HCT116 (cell line): Measurements from ENCODE around the gene CASTOR1. TPM values are rescaled to one million over a fixed set of nuclear protein-coding genes. Genes with fewer than 3 reads are reported as not detected.

Experiments used
- ATAC-seq: fragments of 200-7000 bp; cut with Tn5 transposase; 2 replicates; pipeline ENCODE4 v1.9.1; 2020; ENCODE audit warnings: mild to moderate bottlenecking, moderate library complexity
- BruUV-seq: library from RNA; stranded (reverse); fragments of 400-500 nt; replicated peaks from 2 replicates; lab custom pipeline; 2021; lab: Mats Ljungman, UMichigan
- CTCF ChIA-PET: fragments of 300-600 bp; sonication (Branson Sonifier 250); formaldehyde crosslinking; loops from one replicate; lab custom pipeline; 2021; ENCODE audit warnings: antibody characterized with exemption; lab: Charles Lee
- POLR2A ChIA-PET: fragments of 300-600, 350-600 bp; sonication (Branson Sonifier 250); formaldehyde crosslinking; loops from one replicate; lab custom pipeline; 2021; ENCODE audit warnings: antibody characterized with exemption; lab: Charles Lee
- RAD21 ChIA-PET, 2 experiments: fragments of 300-600 bp; sonication (Branson Sonifier 250); formaldehyde crosslinking; loops; one replicate each; lab custom pipeline; 2023; ENCODE audit warnings: low total read pairs in 2 of 2; ENCODE audit not compliant: uncharacterized antibody in 2 of 2, unreplicated experiment in 2 of 2, low non-redundant PET in 1 of 2; lab: Charles Lee
- DNase-seq: peaks from one replicate; pipeline ENCODE4 v3.0.0-alpha.2; 2010; ENCODE audit warnings: low read depth, low spot score
- H2AFZ ChIP-seq: fragments of 200-600 bp; shearing (Covaris generic), sonication (generic); 2 replicates; pipeline ENCODE4 v1.6.1; 2017; ENCODE audit warnings: low read depth, mixed run types, mixed read lengths, antibody characterized with exemption, low read length; ENCODE audit not compliant: poor library complexity, severe bottlenecking
- H3K27ac ChIP-seq: 2 replicates; pipeline ENCODE4 v1.5.1; 2012; ENCODE audit warnings: low read depth, low read length
- H3K27me3 ChIP-seq: fragments of 200-600 bp; sonication (generic); 2 replicates; pipeline ENCODE4 v1.6.1; 2016; ENCODE audit warnings: mixed run types, low read length, mixed read lengths; ENCODE audit not compliant: insufficient read depth
- H3K36me3 ChIP-seq, 2 experiments: fragments of 200-500 bp in 1 of 2; fragments of 200-600 bp in 1 of 2; sonication (Bioruptor generic) in 1 of 2; sonication (generic) in 1 of 2; 2 replicates each; pipeline versions ENCODE4 v1.5.1 to v1.6.1; 2014 to 2016; ENCODE audit warnings: low read length in 2 of 2, inconsistent platforms in 1 of 2, mixed read lengths in 1 of 2, mixed run types in 1 of 2; ENCODE audit not compliant: insufficient read depth in 2 of 2, control insufficient read depth in 1 of 2
- H3K4me1 ChIP-seq, 2 experiments: fragments of 200-600 bp in 1 of 2; sonication (generic) in 1 of 2; 2 replicates each; pipeline versions ENCODE4 v1.5.1 to v1.6.1; 2012 to 2017; ENCODE audit warnings: low read length in 2 of 2, inconsistent platforms in 1 of 2, mild to moderate bottlenecking in 1 of 2, mixed read lengths in 1 of 2, mixed run types in 1 of 2, moderate library complexity in 1 of 2; ENCODE audit not compliant: insufficient read depth in 2 of 2, control insufficient read depth in 1 of 2
- H3K4me2 ChIP-seq: fragments of 200-600 bp; sonication (generic); 2 replicates; pipeline ENCODE4 v1.6.1; 2017; ENCODE audit warnings: mixed run types, low read length, mixed read lengths
- H3K4me3 ChIP-seq, 2 experiments: fragments of 200-600 bp in 1 of 2; sonication (generic) in 1 of 2; replicated peaks in 1 of 2; 2 replicates each; pipeline ENCODE4 v1.5.1; 2011 to 2016; ENCODE audit warnings: low read length in 2 of 2, control low read depth in 1 of 2, low read depth in 1 of 2, mild to moderate bottlenecking in 1 of 2, mixed read lengths in 1 of 2, mixed run types in 1 of 2
- H3K79me2 ChIP-seq: fragments of 200-600 bp; sonication (generic); 2 replicates; pipeline ENCODE4 v1.6.1; 2017; ENCODE audit warnings: mild to moderate bottlenecking, mixed run types, low read length, moderate library complexity, mixed read lengths; ENCODE audit not compliant: insufficient read depth
- H3K9ac ChIP-seq: fragments of 200-600 bp; sonication (generic); 2 replicates; pipeline ENCODE4 v1.6.1; 2016; ENCODE audit warnings: low read length, mixed read lengths
- H3K9me2 ChIP-seq: fragments of 200-600 bp; sonication (generic), shearing (Covaris generic); 2 replicates; pipeline ENCODE4 v1.6.1; 2017; ENCODE audit warnings: mixed run types, mild to moderate bottlenecking, moderate library complexity; ENCODE audit not compliant: insufficient read depth
- H3K9me3 ChIP-seq, 2 experiments: fragments of 200-500 bp in 1 of 2; fragments of 200-600 bp in 1 of 2; sonication (Bioruptor generic) in 1 of 2; sonication (generic) in 1 of 2; 2 replicates each; pipeline ENCODE4 v1.6.1; 2014 to 2017; ENCODE audit warnings: low read length in 2 of 2, mixed read lengths in 2 of 2, inconsistent platforms in 1 of 2, low read depth in 1 of 2, mild to moderate bottlenecking in 1 of 2, mixed run types in 1 of 2, moderate library complexity in 1 of 2; ENCODE audit not compliant: control insufficient read depth in 1 of 2, insufficient read depth in 1 of 2
- H4K20me1 ChIP-seq: fragments of 200-600 bp; sonication (generic), shearing (Covaris generic); 2 replicates; pipeline ENCODE4 v1.6.1; 2017; ENCODE audit warnings: mixed run types, mild to moderate bottlenecking, moderate library complexity; ENCODE audit not compliant: insufficient read depth
- EGR1 ChIP-seq: IDR thresholded peaks from 2 replicates; pipeline ENCODE4 v1.6.1; 2012; ENCODE audit warnings: low read depth
- ELF1 ChIP-seq: IDR thresholded peaks from 2 replicates; pipeline ENCODE4 v1.6.1; 2012; ENCODE audit warnings: low read depth, borderline replicate concordance
- EZH2phosphoT487 ChIP-seq: fragments of 200-600 bp; IDR thresholded peaks from 2 replicates; pipeline ENCODE4 v1.6.1; 2018; ENCODE audit warnings: antibody characterized with exemption, borderline replicate concordance
- FOSL1 ChIP-seq: IDR thresholded peaks from 2 replicates; pipeline ENCODE4 v1.6.1; 2012; ENCODE audit warnings: low read depth
- JUND ChIP-seq: IDR thresholded peaks from 2 replicates; pipeline ENCODE4 v1.6.1; 2012
- MAX ChIP-seq: IDR thresholded peaks from 2 replicates; pipeline ENCODE4 v1.6.1; 2012
- POLR2A ChIP-seq: IDR thresholded peaks from 2 replicates; pipeline ENCODE4 v1.7.0; 2011; ENCODE audit warnings: borderline replicate concordance; ENCODE audit not compliant: insufficient read depth, insufficient read length; ENCODE audit errors: extremely low read depth
- POLR2AphosphoS5 ChIP-seq: IDR thresholded peaks from 2 replicates; pipeline ENCODE4 v1.6.1; 2011; ENCODE audit warnings: mild to moderate bottlenecking, low read depth, low read length, moderate library complexity
- RAD21 ChIP-seq: IDR thresholded peaks from 2 replicates; pipeline ENCODE4 v1.6.1; 2012; ENCODE audit warnings: low read depth, mild to moderate bottlenecking
- SP1 ChIP-seq: IDR thresholded peaks from 2 replicates; pipeline ENCODE4 v1.6.1; 2012; ENCODE audit warnings: low read depth
- SRF ChIP-seq: IDR thresholded peaks from 2 replicates; pipeline ENCODE4 v1.6.1; 2012; ENCODE audit warnings: low read depth
- YY1 ChIP-seq: IDR thresholded peaks from 2 replicates; pipeline ENCODE4 v1.6.1; 2011; ENCODE audit warnings: low read length, low read depth, moderate library complexity, mild to moderate bottlenecking; ENCODE audit not compliant: insufficient replicate concordance; ENCODE audit errors: extremely low read depth
- ZNF274 ChIP-seq: fragments of 200-500 bp; sonication (Bioruptor generic); IDR thresholded peaks from 2 replicates; pipeline ENCODE4 v1.6.1; 2014; ENCODE audit warnings: mild to moderate bottlenecking, low read depth, low read length, inconsistent platforms
- intact Hi-C: fragments of 100-400 bp; cut with micrococcal nuclease; formaldehyde crosslinking; loops from 2 replicates; pipeline ENCODE4 v1.10.0; 2022
- total RNA-seq: library from RNA; stranded (reverse); gene quantifications from one replicate; pipeline ENCODE4 v1.2.1, GENCODE V29; 2021; ENCODE audit not compliant: unreplicated experiment
- TF ChIP-seq, protein P1 (sequence below): IDR thresholded peaks from 2 replicates; pipeline ENCODE4 v1.6.1; 2011; ENCODE audit warnings: mild to moderate bottlenecking, low read length, moderate library complexity; ENCODE audit not compliant: insufficient replicate concordance; ENCODE audit errors: extremely low read depth
- TF ChIP-seq, protein P2 (sequence below): IDR thresholded peaks from 2 replicates; pipeline ENCODE4 v1.6.1; 2012; ENCODE audit warnings: low read depth
- TF ChIP-seq, protein P3 (sequence below), 3 experiments: fragments of 200-600 bp in 1 of 3; sonication (generic) in 1 of 3; IDR thresholded peaks in 2 of 3; conservative IDR thresholded peaks in 1 of 3; 2 replicates each; pipeline ENCODE4 v1.5.1; 2012 to 2017; ENCODE audit warnings: low read depth in 2 of 3, low read length in 2 of 3, antibody characterized with exemption in 1 of 3, borderline replicate concordance in 1 of 3, control low read depth in 1 of 3, mild to moderate bottlenecking in 1 of 3, mixed read lengths in 1 of 3, mixed run types in 1 of 3, moderate library complexity in 1 of 3; ENCODE audit not compliant: insufficient read depth in 1 of 3

The CASTOR1 gene
- total RNA-seq, 1 experiment from 2014 or later = 6.5 TPM

GRCh38 chr22:30289980-30290313, 642 bp upstream of the CASTOR1 start:
- peak overlapping the region; percentile 33; the same call in 1 of the 2 replicates for H3K9ac ChIP-seq
- H3K9me2 ChIP-seq = no peaks in the 10 kb centered on the region
- TF ChIP-seq POLR2AphosphoS5 = no peak; the same call in 1 of the 2 replicates
- TF ChIP-seq MAX = no peak
- TF ChIP-seq, protein P1, sequence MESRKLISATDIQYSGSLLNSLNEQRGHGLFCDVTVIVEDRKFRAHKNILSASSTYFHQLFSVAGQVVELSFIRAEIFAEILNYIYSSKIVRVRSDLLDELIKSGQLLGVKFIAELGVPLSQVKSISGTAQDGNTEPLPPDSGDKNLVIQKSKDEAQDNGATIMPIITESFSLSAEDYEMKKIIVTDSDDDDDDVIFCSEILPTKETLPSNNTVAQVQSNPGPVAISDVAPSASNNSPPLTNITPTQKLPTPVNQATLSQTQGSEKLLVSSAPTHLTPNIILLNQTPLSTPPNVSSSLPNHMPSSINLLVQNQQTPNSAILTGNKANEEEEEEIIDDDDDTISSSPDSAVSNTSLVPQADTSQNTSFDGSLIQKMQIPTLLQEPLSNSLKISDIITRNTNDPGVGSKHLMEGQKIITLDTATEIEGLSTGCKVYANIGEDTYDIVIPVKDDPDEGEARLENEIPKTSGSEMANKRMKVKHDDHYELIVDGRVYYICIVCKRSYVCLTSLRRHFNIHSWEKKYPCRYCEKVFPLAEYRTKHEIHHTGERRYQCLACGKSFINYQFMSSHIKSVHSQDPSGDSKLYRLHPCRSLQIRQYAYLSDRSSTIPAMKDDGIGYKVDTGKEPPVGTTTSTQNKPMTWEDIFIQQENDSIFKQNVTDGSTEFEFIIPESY = no peak
- no peak for TF ChIP-seq ZNF274
- no peak for TF ChIP-seq FOSL1
- no peak for TF ChIP-seq JUND
- TF ChIP-seq SP1 = no peak
- no peak for TF ChIP-seq RAD21
- no peak for TF ChIP-seq SRF
- TF ChIP-seq, protein P2, sequence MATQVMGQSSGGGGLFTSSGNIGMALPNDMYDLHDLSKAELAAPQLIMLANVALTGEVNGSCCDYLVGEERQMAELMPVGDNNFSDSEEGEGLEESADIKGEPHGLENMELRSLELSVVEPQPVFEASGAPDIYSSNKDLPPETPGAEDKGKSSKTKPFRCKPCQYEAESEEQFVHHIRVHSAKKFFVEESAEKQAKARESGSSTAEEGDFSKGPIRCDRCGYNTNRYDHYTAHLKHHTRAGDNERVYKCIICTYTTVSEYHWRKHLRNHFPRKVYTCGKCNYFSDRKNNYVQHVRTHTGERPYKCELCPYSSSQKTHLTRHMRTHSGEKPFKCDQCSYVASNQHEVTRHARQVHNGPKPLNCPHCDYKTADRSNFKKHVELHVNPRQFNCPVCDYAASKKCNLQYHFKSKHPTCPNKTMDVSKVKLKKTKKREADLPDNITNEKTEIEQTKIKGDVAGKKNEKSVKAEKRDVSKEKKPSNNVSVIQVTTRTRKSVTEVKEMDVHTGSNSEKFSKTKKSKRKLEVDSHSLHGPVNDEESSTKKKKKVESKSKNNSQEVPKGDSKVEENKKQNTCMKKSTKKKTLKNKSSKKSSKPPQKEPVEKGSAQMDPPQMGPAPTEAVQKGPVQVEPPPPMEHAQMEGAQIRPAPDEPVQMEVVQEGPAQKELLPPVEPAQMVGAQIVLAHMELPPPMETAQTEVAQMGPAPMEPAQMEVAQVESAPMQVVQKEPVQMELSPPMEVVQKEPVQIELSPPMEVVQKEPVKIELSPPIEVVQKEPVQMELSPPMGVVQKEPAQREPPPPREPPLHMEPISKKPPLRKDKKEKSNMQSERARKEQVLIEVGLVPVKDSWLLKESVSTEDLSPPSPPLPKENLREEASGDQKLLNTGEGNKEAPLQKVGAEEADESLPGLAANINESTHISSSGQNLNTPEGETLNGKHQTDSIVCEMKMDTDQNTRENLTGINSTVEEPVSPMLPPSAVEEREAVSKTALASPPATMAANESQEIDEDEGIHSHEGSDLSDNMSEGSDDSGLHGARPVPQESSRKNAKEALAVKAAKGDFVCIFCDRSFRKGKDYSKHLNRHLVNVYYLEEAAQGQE = no peak
- no peak for TF ChIP-seq YY1
- TF ChIP-seq, protein P3, sequence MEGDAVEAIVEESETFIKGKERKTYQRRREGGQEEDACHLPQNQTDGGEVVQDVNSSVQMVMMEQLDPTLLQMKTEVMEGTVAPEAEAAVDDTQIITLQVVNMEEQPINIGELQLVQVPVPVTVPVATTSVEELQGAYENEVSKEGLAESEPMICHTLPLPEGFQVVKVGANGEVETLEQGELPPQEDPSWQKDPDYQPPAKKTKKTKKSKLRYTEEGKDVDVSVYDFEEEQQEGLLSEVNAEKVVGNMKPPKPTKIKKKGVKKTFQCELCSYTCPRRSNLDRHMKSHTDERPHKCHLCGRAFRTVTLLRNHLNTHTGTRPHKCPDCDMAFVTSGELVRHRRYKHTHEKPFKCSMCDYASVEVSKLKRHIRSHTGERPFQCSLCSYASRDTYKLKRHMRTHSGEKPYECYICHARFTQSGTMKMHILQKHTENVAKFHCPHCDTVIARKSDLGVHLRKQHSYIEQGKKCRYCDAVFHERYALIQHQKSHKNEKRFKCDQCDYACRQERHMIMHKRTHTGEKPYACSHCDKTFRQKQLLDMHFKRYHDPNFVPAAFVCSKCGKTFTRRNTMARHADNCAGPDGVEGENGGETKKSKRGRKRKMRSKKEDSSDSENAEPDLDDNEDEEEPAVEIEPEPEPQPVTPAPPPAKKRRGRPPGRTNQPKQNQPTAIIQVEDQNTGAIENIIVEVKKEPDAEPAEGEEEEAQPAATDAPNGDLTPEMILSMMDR (IDR thresholded peaks at IDR 0.05 in 2 of 3, conservative IDR thresholded peaks at IDR 0.05 in 1 of 3; ENCODE audit: borderline replicate concordance in 1 of 3, insufficient read depth in 1 of 3, low read depth in 2 of 3, low read length in 2 of 3) = no peak
- no peak for TF ChIP-seq EZH2phosphoT487
- no peak for TF ChIP-seq EGR1
- no peak for TF ChIP-seq POLR2A
- no peak for TF ChIP-seq ELF1
- H3K27me3 ChIP-seq = no peaks in the 10 kb centered on the region
- peaks cover 2 to 4% of the 10 kb centered on the region in 2 experiments; a peak in 2 of 4 replicates for H3K36me3 ChIP-seq
- H3K4me2 ChIP-seq = peak overlapping the region; percentile 97
- ATAC-seq (0 out of 2 replicates have a peak, but pooled peaks have one; percentile 1), DNase-seq (no peak)
- ChIA-PET CTCF (interaction anchor here (1.4 to 5.4 kb wide), 3 partner anchors 12 to 98 kb away, joined by 3 to 81 read pairs (median 57); partner anchors contain the start of genes RNF215 and TBC1D10A), POLR2A (interaction anchor here (1.7 kb wide), 1 partner anchor 37 kb away, joined by 8 read pairs; the partner anchor contains the start of gene TBC1D10A), RAD21 (interaction anchor here in 1 of 2 experiments (0.8 kb wide), 1 partner anchor 37 kb away, joined by 3 read pairs; the partner anchor contains the start of gene TBC1D10A)
- H3K79me2 ChIP-seq = no peaks in the 10 kb centered on the region
- peak overlapping the region; percentile 29 to 80 for H3K4me3 ChIP-seq
- peaks cover 37 to 53% of the 10 kb centered on the region in 2 experiments for H3K4me1 ChIP-seq
- no peaks in the 10 kb centered on the region for H4K20me1 ChIP-seq
- no TSS peak for BruUV-seq
- H3K27ac ChIP-seq = peak overlapping the region; percentile 40; the same call in 1 of the 2 replicates
- intact Hi-C loops = loop anchor here (1.0 to 5.0 kb wide), 2 partner anchors 37 to 137 kb away; partner anchors contain the start of gene MTFP1
- no peak overlapping the region for H2AFZ ChIP-seq
- H3K9me3 ChIP-seq = no peaks in the 10 kb centered on the region
